Duodenal mucosa (tissue), 2 donors: ENCODE results near the gene FMNL2.

Experiments used
- H3K27ac ChIP-seq: one replicate; pipeline ENCODE4 v1.7.0; 2013; ENCODE audit warnings: low read depth, low read length
- H3K27me3 ChIP-seq, 2 donors: one replicate each; pipeline ENCODE4 v1.7.0; 2013; ENCODE audit warnings: low read length in 2 of 2, control low read depth in 1 of 2; ENCODE audit not compliant: insufficient read depth in 2 of 2, control insufficient read depth in 1 of 2
- H3K36me3 ChIP-seq, 2 donors: one replicate each; pipeline ENCODE4 v1.7.0; 2013; ENCODE audit warnings: low read length in 2 of 2, control low read depth in 1 of 2; ENCODE audit not compliant: insufficient read depth in 2 of 2, control insufficient read depth in 1 of 2
- H3K4me1 ChIP-seq, 2 donors: one replicate each; pipeline ENCODE4 v1.7.0; 2013; ENCODE audit warnings: low read length in 2 of 2, control low read depth in 1 of 2; ENCODE audit not compliant: insufficient read depth in 2 of 2, control insufficient read depth in 1 of 2
- H3K4me3 ChIP-seq, 2 donors: one replicate each; pipeline ENCODE4 v1.7.0; 2013; ENCODE audit warnings: low read length in 2 of 2, low read depth in 1 of 2
- H3K9ac ChIP-seq, 2 donors: one replicate each; pipeline ENCODE4 v1.7.0; 2013; ENCODE audit warnings: low read length in 2 of 2, low read depth in 1 of 2
- H3K9me3 ChIP-seq, 2 donors: one replicate each; pipeline ENCODE4 v1.7.0; 2013; ENCODE audit warnings: low read length in 2 of 2, control low read depth in 1 of 2; ENCODE audit not compliant: control insufficient read depth in 1 of 2

FMNL2 gene

GRCh38 chr2:152558158-152558984 is 223.4 kb downstream of the FMNL2 start:
- no peaks in the 10 kb centered on the region for H3K36me3 ChIP-seq
- H3K4me1 ChIP-seq = peaks cover 19 to 32% of the 10 kb centered on the region in 2 donors
- H3K27ac ChIP-seq = no peak overlapping the region
- no peak overlapping the region for H3K4me3 ChIP-seq
- no peak overlapping the region for H3K9ac ChIP-seq
- no peaks in the 10 kb centered on the region for H3K9me3 ChIP-seq
- H3K27me3 ChIP-seq = no peaks in the 10 kb centered on the region

- Histone ChIP-seq H3K9me3 (no peaks in the 10 kb centered on the region), H3K27ac (no peak overlapping the region), H3K27me3 (no peaks in the 10 kb centered on the region), H3K9ac (no peak overlapping the region), H3K36me3 (no peaks in the 10 kb centered on the region), H3K4me3 (no peak overlapping the region), H3K4me1 (peaks cover 23 to 36% of the 10 kb centered on the region in 2 donors)
These were observed 224.0 kb downstream of the FMNL2 start for GRCh38 chr2:152559008-152559407.

DNA sequence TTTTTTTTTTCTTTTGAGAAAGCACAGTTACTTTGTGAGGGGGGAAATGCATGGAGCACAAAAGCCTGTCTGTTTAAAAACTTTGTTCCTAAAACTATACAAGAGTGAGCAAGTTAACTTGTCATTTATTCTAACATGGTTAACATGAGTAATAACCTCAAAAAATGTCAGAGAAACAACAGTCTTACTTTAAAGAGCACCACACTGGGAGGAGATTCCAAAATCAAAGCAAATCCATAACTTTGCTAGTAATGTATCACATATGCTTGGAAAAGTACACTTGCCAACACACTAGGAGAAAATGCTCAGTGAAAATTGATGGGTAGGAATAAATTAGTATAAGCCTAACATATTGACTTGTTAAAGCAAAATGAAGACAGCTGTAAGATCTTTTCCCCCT is 225.2 kb downstream of the FMNL2 start:
- H3K27ac ChIP-seq = no peak overlapping the region
- H3K4me1 ChIP-seq = peaks cover 19 to 28% of the 10 kb centered on the region in 2 donors
- no peaks in the 10 kb centered on the region for H3K36me3 ChIP-seq
- no peaks in the 10 kb centered on the region for H3K9me3 ChIP-seq
- H3K4me3 ChIP-seq = no peak overlapping the region
- H3K9ac ChIP-seq = no peak overlapping the region
- no peaks in the 10 kb centered on the region for H3K27me3 ChIP-seq

GRCh38 chr2:152560873-152561595 is 226.1 kb downstream of the FMNL2 start:
- Histone ChIP-seq H3K4me1 (peaks cover 19 to 27% of the 10 kb centered on the region in 2 donors), H3K36me3 (no peaks in the 10 kb centered on the region), H3K9me3 (no peaks in the 10 kb centered on the region), H3K4me3 (no peak overlapping the region), H3K9ac (no peak overlapping the region), H3K27me3 (no peaks in the 10 kb centered on the region), H3K27ac (no peak overlapping the region)

- no peak overlapping the region for H3K27ac ChIP-seq
These were observed 227.4 kb downstream of the FMNL2 start for GRCh38 chr2:152562198-152562884.

GRCh38 chr2:152563764-152564163 is 228.8 kb downstream of the FMNL2 start:
- H3K9me3 ChIP-seq = no peaks in the 10 kb centered on the region
- no peaks in the 10 kb centered on the region for H3K27me3 ChIP-seq
- peaks cover 19 to 27% of the 10 kb centered on the region in 2 donors for H3K4me1 ChIP-seq
- H3K36me3 ChIP-seq = no peaks in the 10 kb centered on the region
- H3K4me3 ChIP-seq = no peak overlapping the region
- no peak overlapping the region for H3K27ac ChIP-seq
- no peak overlapping the region for H3K9ac ChIP-seq

More at GRCh38 chr2:152562198-152562884, 227.4 kb downstream of the FMNL2 start:
- no peaks in the 10 kb centered on the region for H3K27me3 ChIP-seq
- H3K9ac ChIP-seq = no peak overlapping the region
- H3K9me3 ChIP-seq = no peaks in the 10 kb centered on the region
- H3K4me1 ChIP-seq = peaks cover 19 to 27% of the 10 kb centered on the region in 2 donors
- no peak overlapping the region for H3K4me3 ChIP-seq
- no peaks in the 10 kb centered on the region for H3K36me3 ChIP-seq

DNA sequence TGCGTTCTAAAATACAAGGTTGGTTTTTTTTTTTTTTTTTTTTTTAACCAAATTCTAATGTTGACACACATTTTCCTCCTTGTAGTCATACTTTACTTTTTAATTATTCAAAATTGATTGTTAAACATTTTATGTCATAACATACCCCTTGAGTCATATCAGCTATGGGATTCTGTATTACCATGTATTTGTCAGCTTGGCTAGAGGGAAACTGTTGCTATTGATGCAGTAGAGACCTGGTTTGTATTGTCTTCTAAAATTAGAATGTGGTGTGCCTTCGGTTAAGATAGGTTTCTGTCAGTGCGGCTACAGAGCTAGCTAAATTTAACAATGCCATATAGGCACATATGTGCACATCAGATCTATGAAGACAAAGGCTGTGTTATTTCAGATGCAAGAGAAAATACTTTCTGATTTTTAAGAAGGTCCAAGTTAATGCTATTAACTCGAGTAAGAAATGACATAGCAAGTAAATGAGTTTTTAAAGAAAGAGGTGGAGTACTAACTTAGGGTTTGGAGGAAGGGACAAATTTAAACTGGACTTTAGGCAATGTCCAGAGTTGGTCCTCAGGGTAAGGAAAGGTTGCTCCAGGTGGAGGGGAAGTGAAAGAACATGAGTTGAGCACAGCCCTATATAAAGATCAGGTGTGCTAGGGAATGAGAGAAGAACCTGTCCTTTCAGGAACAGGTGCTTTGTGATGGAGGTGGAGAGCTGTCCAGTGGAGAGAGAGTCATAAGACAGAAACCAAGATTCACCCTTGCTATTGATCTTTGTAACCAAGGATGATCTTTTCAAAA is 230.0 kb downstream of the FMNL2 start:
- Histone ChIP-seq H3K4me1 (peaks cover 19 to 27% of the 10 kb centered on the region in 2 donors), H3K4me3 (no peak overlapping the region)

GRCh38 chr2:152565884-152566727 is 231.1 kb downstream of the FMNL2 start:
- H3K4me3 ChIP-seq = no peak overlapping the region
- no peaks in the 10 kb centered on the region for H3K9me3 ChIP-seq
- no peaks in the 10 kb centered on the region for H3K36me3 ChIP-seq
- peaks cover 14 to 23% of the 10 kb centered on the region in 2 donors for H3K4me1 ChIP-seq
- H3K27ac ChIP-seq = no peak overlapping the region
- H3K9ac ChIP-seq = no peak overlapping the region
- no peaks in the 10 kb centered on the region for H3K27me3 ChIP-seq

More for the DNA sequence above, 230.0 kb downstream of the FMNL2 start:
- no peak overlapping the region for H3K9ac ChIP-seq
- no peak overlapping the region for H3K27ac ChIP-seq
- H3K9me3 ChIP-seq = no peaks in the 10 kb centered on the region
- no peaks in the 10 kb centered on the region for H3K36me3 ChIP-seq
- H3K27me3 ChIP-seq = no peaks in the 10 kb centered on the region

- Histone ChIP-seq H3K27me3 (no peaks in the 10 kb centered on the region), H3K4me3 (no peak overlapping the region), H3K9ac (no peak overlapping the region), H3K36me3 (no peaks in the 10 kb centered on the region), H3K9me3 (no peaks in the 10 kb centered on the region), H3K27ac (no peak overlapping the region), H3K4me1 (peaks cover 14 to 20% of the 10 kb centered on the region in 2 donors)
These were observed 231.7 kb downstream of the FMNL2 start for GRCh38 chr2:152566728-152567069.
